Measurements from ENCODE around the gene NUP62.

Gene NUP62

DNA sequence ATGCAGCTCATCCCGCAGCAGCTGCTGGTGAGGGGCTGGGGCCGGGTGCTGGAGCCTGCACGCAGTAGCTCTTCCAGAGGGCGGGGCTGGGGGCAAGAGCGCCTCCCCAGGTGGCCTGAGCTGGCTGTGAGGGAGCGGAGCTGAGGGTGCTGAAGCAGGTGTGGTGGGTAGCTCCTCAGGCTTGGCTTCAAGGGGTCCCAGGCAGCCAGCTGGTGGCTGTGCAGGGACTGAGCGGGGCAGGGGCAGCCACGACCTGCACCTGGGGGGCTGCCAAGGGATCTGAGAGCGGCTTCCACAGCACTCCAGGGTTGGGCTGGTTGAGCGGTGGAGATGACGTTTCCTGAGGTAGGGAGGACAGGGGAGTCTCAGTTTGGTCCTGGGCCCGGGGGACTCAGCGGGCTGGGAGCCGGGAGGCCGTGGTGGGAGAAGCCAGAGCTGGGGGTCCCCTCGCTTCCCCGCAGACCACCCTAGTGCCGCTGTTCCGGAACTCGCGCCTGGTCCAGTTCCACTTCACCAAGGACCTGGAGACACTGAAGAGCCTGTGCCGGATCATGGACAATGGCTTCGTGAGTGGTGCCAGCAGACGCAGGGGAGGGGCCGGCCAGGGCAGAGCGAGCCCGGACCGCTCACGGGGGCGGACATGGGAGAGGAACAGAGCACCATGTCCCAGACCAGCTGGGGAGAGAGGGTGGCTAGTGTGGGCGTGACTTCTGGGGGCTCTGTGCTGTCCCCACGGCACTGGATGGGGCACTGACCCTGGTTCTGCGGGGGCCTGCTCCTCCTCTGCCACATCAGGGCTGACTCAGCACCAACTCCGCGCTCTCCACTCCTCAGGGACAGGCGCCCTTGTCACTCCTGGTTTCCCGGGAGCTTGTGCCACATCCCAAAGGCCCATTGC is 71.0 kb downstream of the NUP62 start:
- no peaks in the 10 kb centered on the region for H3K27me3 ChIP-seq (replicated peaks; ENCODE audit: control insufficient read depth, insufficient read depth, low read length)
- H3K9ac ChIP-seq (ENCODE audit: low read length), result no peak overlapping the region
- H3K4me3 ChIP-seq (ENCODE audit: low read length), result no peak overlapping the region
- no peak for DNase-seq (ENCODE audit: low read depth)
- peaks cover 62% of the 10 kb centered on the region for H3K36me3 ChIP-seq (ENCODE audit: control insufficient read depth, insufficient read depth, low read length, severe bottlenecking)
- peaks cover 8% of the 10 kb centered on the region for H3K4me1 ChIP-seq (ENCODE audit: control insufficient read depth, insufficient read depth, low read length)
- H3K9me3 ChIP-seq (ENCODE audit: control insufficient read depth, low read length), result no peaks in the 10 kb centered on the region

DNA sequence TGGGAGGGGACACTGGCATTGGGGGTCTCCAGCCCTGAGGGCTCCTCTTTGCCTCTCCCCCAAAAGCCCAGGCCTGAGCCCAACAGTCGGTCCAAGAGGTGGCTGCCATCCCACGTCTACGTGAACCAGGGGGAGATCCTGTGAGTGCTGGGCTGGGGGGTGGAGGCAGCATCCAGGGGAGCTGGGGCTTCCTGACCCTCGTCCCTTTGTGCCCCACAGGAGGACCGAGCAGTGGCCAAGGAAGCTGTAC is 71.5 kb downstream of the NUP62 start:
- Histone ChIP-seq H3K36me3 (ENCODE audit: control insufficient read depth, insufficient read depth, low read length, severe bottlenecking) (peaks cover 58% of the 10 kb centered on the region), H3K9ac (ENCODE audit: low read length) (no peak overlapping the region), H3K9me3 (ENCODE audit: control insufficient read depth, low read length) (no peaks in the 10 kb centered on the region), H3K27me3 (replicated peaks; ENCODE audit: control insufficient read depth, insufficient read depth, low read length) (no peaks in the 10 kb centered on the region), H3K4me3 (ENCODE audit: low read length) (no peak overlapping the region), H3K4me1 (ENCODE audit: control insufficient read depth, insufficient read depth, low read length) (peaks cover 9% of the 10 kb centered on the region)
- DNase-seq (ENCODE audit: low read depth), result no peak

DNA sequence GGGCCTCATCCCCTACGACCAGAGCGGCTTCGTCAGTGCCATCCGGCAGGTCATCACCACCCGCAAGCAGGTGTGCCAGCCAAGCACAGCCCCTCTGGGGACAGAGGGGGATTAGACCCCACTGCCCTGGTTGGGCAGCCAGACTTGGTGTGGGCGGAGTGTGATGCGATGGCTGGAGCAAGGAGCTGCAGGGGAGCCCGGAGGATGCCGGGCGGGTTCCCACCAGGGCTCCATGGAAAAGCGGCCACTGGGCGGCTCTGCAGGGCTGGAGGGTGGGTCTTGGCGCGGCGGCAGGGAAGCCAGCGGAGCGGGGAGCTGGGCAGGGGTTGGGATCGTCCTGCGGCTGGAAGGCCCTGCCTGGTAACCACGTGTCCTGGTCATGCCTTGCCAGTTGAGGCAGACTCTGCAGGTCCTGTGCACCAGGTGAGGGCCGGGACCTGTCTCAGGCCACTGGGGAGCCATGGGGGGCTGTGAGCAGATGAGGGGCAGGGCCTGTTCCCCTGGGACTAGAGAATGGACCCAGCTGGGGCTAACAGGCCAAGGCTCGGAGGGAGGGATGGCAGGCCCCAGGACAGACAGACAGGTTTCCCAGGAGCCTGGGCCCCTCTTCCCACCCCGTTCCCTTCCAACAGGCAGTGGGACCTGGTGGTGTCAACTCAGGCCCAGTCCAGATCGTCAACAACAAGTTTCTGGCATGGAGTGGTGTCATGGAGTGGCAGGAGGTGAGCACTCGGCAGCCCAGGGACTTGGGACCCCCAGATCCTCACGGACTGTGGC is 72.1 kb downstream of the NUP62 start:
- peaks cover 58% of the 10 kb centered on the region for H3K36me3 ChIP-seq (ENCODE audit: control insufficient read depth, insufficient read depth, low read length, severe bottlenecking)

More for the DNA sequence above, 72.1 kb downstream of the NUP62 start:
- peaks cover 14% of the 10 kb centered on the region for H3K4me1 ChIP-seq (ENCODE audit: control insufficient read depth, insufficient read depth, low read length)
- no peaks in the 10 kb centered on the region for H3K9me3 ChIP-seq (ENCODE audit: control insufficient read depth, low read length)
- no peak overlapping the region for H3K4me3 ChIP-seq (ENCODE audit: low read length)
- no peak for DNase-seq (ENCODE audit: low read depth)
- no peak overlapping the region for H3K9ac ChIP-seq (ENCODE audit: low read length)
- no peaks in the 10 kb centered on the region for H3K27me3 ChIP-seq (replicated peaks; ENCODE audit: control insufficient read depth, insufficient read depth, low read length)

Data from adipocyte (in vitro differentiated cells).